Stimulated activated CD4-positive, alpha-beta T cell treated with anti-CD3 and anti-CD28 coated beads, Interleukin-1b, Interleukin-23, amount 100 ng/mL, for 4 hours (primary cell): Measurements from ENCODE around the gene EVL.

Experiments used
- DNase-seq, 2 donors: peaks; one replicate each; pipeline ENCODE4 v3.0.0-alpha.2; 2020; ENCODE audit warnings: low read depth in 2 of 2

Gene EVL

GRCh38 chr14:100128688-100129087 is 63.5 kb downstream of the EVL start:
- DNase-seq = no peak

- DNase-seq = no peak
These were observed 64.0 kb downstream of the EVL start for GRCh38 chr14:100129161-100129589.

- no peak for DNase-seq
These were observed 65.3 kb downstream of the EVL start for GRCh38 chr14:100130521-100130920.

GRCh38 chr14:100131181-100131580 is 66.0 kb downstream of the EVL start:
- no peak for DNase-seq

GRCh38 chr14:100132161-100132902 is 67.1 kb downstream of the EVL start:
- DNase-seq = no peak

- DNase-seq = no peak
These were observed 67.8 kb downstream of the EVL start for GRCh38 chr14:100132903-100133510.

- DNase-seq = no peak
These were observed 69.4 kb downstream of the EVL start for GRCh38 chr14:100134586-100134985.

- DNase-seq = no peak
These were observed 69.9 kb downstream of the EVL start for GRCh38 chr14:100135073-100135472.

GRCh38 chr14:100135784-100136183 is 70.6 kb downstream of the EVL start:
- DNase-seq = no peak

- DNase-seq = no peak
These were observed 72.0 kb downstream of the EVL start for GRCh38 chr14:100137173-100137572.

- no peak for DNase-seq
These were observed 73.0 kb downstream of the EVL start for GRCh38 chr14:100138082-100138787.

GRCh38 chr14:100138955-100139354 is 73.7 kb downstream of the EVL start:
- DNase-seq = no peak

GRCh38 chr14:100140452-100141078 is 75.3 kb downstream of the EVL start:
- no peak for DNase-seq

- no peak for DNase-seq
These were observed 75.9 kb downstream of the EVL start for GRCh38 chr14:100141098-100141497.

- DNase-seq = no peak
These were observed 77.1 kb downstream of the EVL start for GRCh38 chr14:100142073-100143040.

- no peak for DNase-seq
These were observed 78.3 kb downstream of the EVL start for GRCh38 chr14:100143523-100143922.

- no peak for DNase-seq
These were observed 78.7 kb downstream of the EVL start for GRCh38 chr14:100143934-100144333.

- no peak for DNase-seq
These were observed 79.4 kb downstream of the EVL start for GRCh38 chr14:100144645-100144995.

- no peak for DNase-seq
These were observed 79.9 kb downstream of the EVL start for GRCh38 chr14:100144996-100145646.

- DNase-seq = no peak
These were observed 80.7 kb downstream of the EVL start for GRCh38 chr14:100145682-100146464.
